ENCODE results near the gene RGMA.

The RGMA gene

GRCh38 chr15:93088981-93089726 is at the start of gene RGMA:
RGMA (minus strand) TSS chr15:93089211; CDS start chr15:93088932, 279 bp downstream.
- H3K27ac ChIP-seq, result no peak within 1 kb of the TSS
- TF ChIP-seq CTCF (conservative IDR thresholded peaks at IDR 0.05), result no peak
- TF ChIP-seq ZFX (IDR thresholded peaks at IDR 0.05), result no peak

- H3K27ac ChIP-seq, result no peak overlapping the region
- TF ChIP-seq CTCF (conservative IDR thresholded peaks at IDR 0.05) (no peak), ZFX (IDR thresholded peaks at IDR 0.05) (no peak)
Observed at GRCh38 chr15:93136606-93137005, 47.6 kb upstream of the RGMA start.

GRCh38 chr15:93135997-93136397 is 47.0 kb upstream of the RGMA start:
- no peak for TF ChIP-seq CTCF (conservative IDR thresholded peaks at IDR 0.05)
- no peak for TF ChIP-seq ZFX (IDR thresholded peaks at IDR 0.05)
- H3K27ac ChIP-seq, result no peak overlapping the region

GRCh38 chr15:93135459-93135858 is 46.4 kb upstream of the RGMA start:
- TF ChIP-seq ZFX (IDR thresholded peaks at IDR 0.05) (no peak), CTCF (conservative IDR thresholded peaks at IDR 0.05) (no peak)
- no peak overlapping the region for H3K27ac ChIP-seq

- no peak overlapping the region for H3K27ac ChIP-seq
- no peak for TF ChIP-seq ZFX (IDR thresholded peaks at IDR 0.05)
- no peak for TF ChIP-seq CTCF (conservative IDR thresholded peaks at IDR 0.05)
Observed at GRCh38 chr15:93131485-93132095, 42.6 kb upstream of the RGMA start.

GRCh38 chr15:93129702-93130488 is 40.9 kb upstream of the RGMA start:
- TF ChIP-seq ZFX (IDR thresholded peaks at IDR 0.05) (no peak), CTCF (conservative IDR thresholded peaks at IDR 0.05) (no peak)
- H3K27ac ChIP-seq, result no peak overlapping the region

- no peak for TF ChIP-seq CTCF (conservative IDR thresholded peaks at IDR 0.05)
- TF ChIP-seq ZFX (IDR thresholded peaks at IDR 0.05), result no peak
- H3K27ac ChIP-seq, result no peak overlapping the region
Observed at GRCh38 chr15:93127286-93127685, 38.3 kb upstream of the RGMA start.

Measured in C4-2B (cell line).